Activated CD4-positive, alpha-beta T cell treated with anti-CD3 and anti-CD28 coated beads for 36 hours (primary cell): ENCODE results near the gene ITGB8. TPM values are rescaled to one million over a fixed set of nuclear protein-coding genes. Genes with fewer than 3 reads are reported as not detected.
A peak's percentile ranks its signal among the peaks of the same experiment; 100 is the strongest.
"Not testable (repeated sequence)": the region's sequence is repeated elsewhere in the genome, so short reads cannot be mapped to it uniquely, and the experiment has no call there.

Experiments
- ATAC-seq: fragments of 200-7000 bp; cut with Tn5 transposase; one replicate; pipeline ENCODE4 v1.10.0; 2021; ENCODE audit warnings: mild to moderate bottlenecking, moderate library complexity
- CTCF ChIA-PET: fragments of 350-600 bp; sonication (Branson Sonifier 250); formaldehyde crosslinking; loops from one replicate; lab custom pipeline; 2021; ENCODE audit warnings: antibody characterized with exemption; lab: Charles Lee
- POLR2A ChIA-PET: fragments of 350-600 bp; sonication (Branson Sonifier 250); formaldehyde crosslinking; loops from one replicate; lab custom pipeline; 2021; ENCODE audit warnings: antibody characterized with exemption, inconsistent platforms; lab: Charles Lee
- DNase-seq: peaks from one replicate; pipeline ENCODE4 v3.0.0-alpha.2; 2020
- H3K27ac Mint-ChIP-seq: one replicate; pipeline ENCODE4 v1.8.0; 2021; ENCODE audit warnings: mixed read lengths
- H3K27me3 Mint-ChIP-seq: one replicate; pipeline ENCODE4 v1.8.0; 2021; ENCODE audit warnings: mixed read lengths
- H3K36me3 Mint-ChIP-seq: one replicate; pipeline ENCODE4 v1.8.0; 2021; ENCODE audit warnings: low read depth, mixed read lengths
- H3K4me1 Mint-ChIP-seq: one replicate; pipeline ENCODE4 v1.8.0; 2021; ENCODE audit warnings: mixed read lengths
- H3K4me3 Mint-ChIP-seq: one replicate; pipeline ENCODE4 v1.8.0; 2021; ENCODE audit warnings: mild to moderate bottlenecking, moderate library complexity, mixed read lengths
- H3K9me3 Mint-ChIP-seq: one replicate; pipeline ENCODE4 v1.8.0; 2021; ENCODE audit warnings: low read depth, mixed read lengths
- intact Hi-C, 2 experiments: fragments of 100-400 bp; cut with DNase I in 1 of 2; cut with micrococcal nuclease in 1 of 2; formaldehyde crosslinking; loops; one replicate each; pipeline versions ENCODE4 v1.14.2 to v1.15.1; 2022 to 2024; cut with DNase I, micrococcal nuclease
- total RNA-seq, 2 experiments: library from RNA; stranded (reverse); gene quantifications; one replicate each; pipeline ENCODE4 v1.2.3, GENCODE V29; 2021

Gene ITGB8
- total RNA-seq, 2 experiments from 2014 or later, result 0.07 TPM; not detected in 1

DNA sequence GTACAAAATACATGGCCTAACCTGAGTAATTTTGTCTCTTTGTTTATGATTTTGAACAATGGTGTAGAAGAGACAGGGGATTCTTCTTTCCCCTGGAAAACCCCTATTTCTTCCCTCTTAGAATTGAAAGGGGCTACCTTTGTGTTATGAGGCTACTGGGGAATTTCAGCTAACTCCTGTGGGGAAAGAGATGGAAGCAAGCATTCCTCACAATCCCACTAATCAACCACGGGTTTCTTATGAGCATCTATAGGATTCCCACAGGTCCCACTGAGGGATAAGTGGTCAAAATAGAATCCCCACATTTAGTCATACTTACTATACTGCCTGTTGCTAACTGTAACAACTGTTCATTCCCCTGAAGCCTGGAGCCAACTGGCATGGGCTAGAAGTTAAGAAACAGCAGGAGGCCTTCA is 32.2 kb upstream of the ITGB8 start:
- ChIA-PET CTCF (no interaction called here), POLR2A (no interaction called here)
- Mint-ChIP-seq H3K4me3 (no peak overlapping the region), H3K9me3 (no peaks in the 10 kb centered on the region), H3K27ac (no peak overlapping the region), H3K27me3 (no peaks in the 10 kb centered on the region), H3K36me3 (no peaks in the 10 kb centered on the region), H3K4me1 (peaks cover 7% of the 10 kb centered on the region)
- ATAC-seq, result no peak
- intact Hi-C loops, result no loop called here
- no peak for DNase-seq

DNA sequence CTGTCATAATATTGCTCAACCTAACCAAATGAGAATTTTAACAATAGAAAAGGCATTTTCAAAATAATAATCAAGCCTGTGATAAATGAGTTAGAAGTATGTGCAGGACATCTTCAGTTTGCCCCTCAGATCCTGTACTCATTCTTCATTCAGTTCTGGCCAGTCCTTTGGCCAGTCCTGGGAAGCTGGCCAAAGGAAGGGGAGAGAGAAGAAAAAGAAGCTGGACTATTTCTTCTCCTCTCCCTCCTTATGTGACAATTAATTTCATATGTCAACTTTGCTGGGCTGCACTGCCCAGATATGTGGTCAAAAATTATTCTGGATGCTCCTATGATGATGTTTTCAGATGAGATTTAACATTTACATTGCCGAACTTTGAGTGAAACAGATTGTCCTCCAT is 31.6 kb upstream of the ITGB8 start:
- ChIA-PET CTCF (interaction anchor here (1.3 kb wide), 1 partner anchor 12 kb away, joined by 4 read pairs; no protein-coding TSS in a partner anchor), POLR2A (no interaction called here)
- H3K36me3 Mint-ChIP-seq, result no peaks in the 10 kb centered on the region
- intact Hi-C loops, result no loop called here
- ATAC-seq (no peak), DNase-seq (no peak)
- H3K9me3 Mint-ChIP-seq, result no peaks in the 10 kb centered on the region
- H3K27ac Mint-ChIP-seq, result no peak overlapping the region
- no peak overlapping the region for H3K4me3 Mint-ChIP-seq
- H3K4me1 Mint-ChIP-seq, result peaks cover 7% of the 10 kb centered on the region
- no peaks in the 10 kb centered on the region for H3K27me3 Mint-ChIP-seq

DNA sequence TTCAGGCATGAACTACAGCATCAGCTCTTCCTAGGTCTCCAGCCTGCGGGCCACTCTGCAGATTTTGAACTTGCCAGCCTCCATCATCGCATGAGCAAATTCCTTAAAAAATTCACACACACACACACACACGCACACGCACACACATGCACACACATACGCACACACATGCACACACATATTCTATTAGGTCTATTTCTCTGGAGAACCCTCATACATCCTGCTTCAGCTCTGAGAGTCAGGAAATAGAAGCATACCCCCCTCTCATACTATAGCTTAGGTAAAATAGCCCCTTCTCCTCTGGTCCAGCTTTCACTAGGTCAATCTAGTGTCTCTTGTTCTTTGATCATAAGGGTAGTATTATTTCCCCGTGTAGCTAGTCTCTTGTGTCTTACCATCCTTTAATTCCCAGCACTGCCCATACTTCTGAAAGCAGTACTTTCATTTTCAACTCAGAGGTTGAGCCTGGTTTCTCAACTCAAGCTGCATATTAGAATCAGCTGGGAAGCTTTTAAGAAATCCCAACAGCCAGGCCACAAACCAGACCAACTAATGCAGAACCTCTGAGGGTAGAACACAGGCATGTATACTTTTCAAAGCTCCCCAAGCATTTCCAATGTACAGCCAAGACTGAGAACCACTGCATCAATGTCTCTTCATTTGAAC is 30.9 kb upstream of the ITGB8 start:
- no peak for ATAC-seq
- H3K27ac Mint-ChIP-seq, result no peak overlapping the region
- H3K4me3 Mint-ChIP-seq, result no peak overlapping the region
- no peaks in the 10 kb centered on the region for H3K36me3 Mint-ChIP-seq
- intact Hi-C loops, result no loop called here
- ChIA-PET CTCF (interaction anchor here (1.2 to 1.3 kb wide), 2 partner anchors 12 to 13 kb away, joined by 3 to 4 read pairs; no protein-coding TSS in a partner anchor), POLR2A (no interaction called here)
- H3K9me3 Mint-ChIP-seq, result no peaks in the 10 kb centered on the region
- H3K4me1 Mint-ChIP-seq, result peaks cover 7% of the 10 kb centered on the region
- DNase-seq, result no peak
- no peaks in the 10 kb centered on the region for H3K27me3 Mint-ChIP-seq

DNA sequence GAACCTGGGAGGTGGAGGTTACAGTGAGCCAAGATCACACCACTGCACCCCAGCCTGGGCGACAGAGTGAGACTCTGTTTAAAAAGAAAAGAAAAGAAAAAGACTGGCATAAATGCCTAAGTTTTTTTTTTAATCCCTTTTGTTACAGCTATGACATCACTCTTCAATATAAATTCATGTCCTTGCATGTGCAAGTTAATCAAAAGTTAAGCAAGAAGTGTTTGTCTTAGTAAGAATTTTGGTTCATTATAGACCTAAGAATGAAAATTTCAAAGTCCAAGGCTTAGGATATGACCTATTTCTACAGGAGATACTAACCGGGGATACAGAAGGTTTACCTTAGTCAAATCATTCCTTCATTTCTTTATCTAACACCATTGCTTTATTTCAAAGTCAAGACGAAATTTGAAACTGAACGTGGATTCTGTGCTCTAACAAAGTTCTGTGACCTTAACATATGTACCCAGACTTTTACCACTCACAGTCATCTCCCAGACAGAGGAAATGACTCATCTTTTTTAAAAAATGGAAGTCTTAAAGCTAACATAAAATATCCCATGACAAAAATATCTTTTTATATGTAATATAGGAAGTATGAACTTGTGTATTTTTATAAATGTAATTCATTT is 29.3 kb upstream of the ITGB8 start:
- POLR2A ChIA-PET, result no interaction called here
- ATAC-seq (peak; percentile 74), DNase-seq (no peak)
- intact Hi-C loops, result no loop called here
- CTCF ChIA-PET, result interaction anchor here (0.7 kb wide), 1 partner anchor 297 kb away, joined by 3 read pairs; no protein-coding TSS in a partner anchor
- peaks cover 7% of the 10 kb centered on the region for H3K4me1 Mint-ChIP-seq
- H3K27ac Mint-ChIP-seq, result no peak overlapping the region
- no peak overlapping the region for H3K4me3 Mint-ChIP-seq
- H3K27me3 Mint-ChIP-seq, result no peaks in the 10 kb centered on the region
- no peaks in the 10 kb centered on the region for H3K36me3 Mint-ChIP-seq
- H3K9me3 Mint-ChIP-seq, result no peaks in the 10 kb centered on the region

DNA sequence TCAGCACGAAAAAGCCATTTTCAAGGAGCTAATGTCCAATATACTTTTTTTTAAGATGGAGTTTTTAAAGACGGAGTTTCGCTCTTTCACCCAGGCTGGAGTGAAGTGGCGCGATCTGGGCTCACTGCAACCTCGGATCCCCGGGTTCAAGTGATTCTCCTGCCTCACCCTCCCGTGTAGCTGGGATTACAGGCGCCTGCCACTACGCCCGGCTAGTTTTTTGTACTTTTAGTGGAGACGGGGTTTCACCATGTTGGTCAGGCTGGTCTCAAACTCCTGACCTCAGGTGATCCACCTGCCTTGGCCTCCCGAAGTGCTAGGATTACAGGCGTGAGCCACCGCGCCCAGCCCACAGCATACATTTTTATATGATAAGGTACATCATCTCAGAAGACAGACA is 28.4 kb upstream of the ITGB8 start:
- intact Hi-C loops, H3K36me3 Mint-ChIP-seq, ATAC-seq, H3K27me3 Mint-ChIP-seq, DNase-seq, H3K4me3 Mint-ChIP-seq, H3K27ac Mint-ChIP-seq, POLR2A ChIA-PET, H3K4me1 Mint-ChIP-seq, H3K9me3 Mint-ChIP-seq: not testable (repeated sequence)
- CTCF ChIA-PET, result interaction anchor here (0.6 to 0.7 kb wide), 2 partner anchors 13 to 296 kb away, joined by 3 to 6 read pairs; no protein-coding TSS in a partner anchor

DNA sequence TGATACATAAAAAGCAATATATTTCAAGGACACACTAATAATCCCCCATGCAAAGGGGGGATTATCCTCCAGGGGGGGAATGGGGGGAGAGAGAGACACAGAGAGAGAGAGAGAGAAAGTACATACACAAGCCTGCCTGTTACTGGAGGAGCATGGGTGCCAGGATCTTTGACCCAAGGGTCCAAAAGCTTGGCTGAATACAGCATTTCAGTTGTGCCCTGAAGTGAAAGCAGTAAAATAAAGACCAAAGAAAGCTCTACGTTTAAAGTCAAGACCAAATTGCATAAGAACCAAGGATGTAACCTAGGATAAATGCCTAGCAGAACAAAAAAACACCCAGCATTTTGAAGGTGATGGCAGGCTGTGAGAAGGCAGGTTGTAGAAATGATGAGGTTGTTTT is 27.8 kb upstream of the ITGB8 start:
- POLR2A ChIA-PET, result no interaction called here
- intact Hi-C loops, result no loop called here

DNA sequence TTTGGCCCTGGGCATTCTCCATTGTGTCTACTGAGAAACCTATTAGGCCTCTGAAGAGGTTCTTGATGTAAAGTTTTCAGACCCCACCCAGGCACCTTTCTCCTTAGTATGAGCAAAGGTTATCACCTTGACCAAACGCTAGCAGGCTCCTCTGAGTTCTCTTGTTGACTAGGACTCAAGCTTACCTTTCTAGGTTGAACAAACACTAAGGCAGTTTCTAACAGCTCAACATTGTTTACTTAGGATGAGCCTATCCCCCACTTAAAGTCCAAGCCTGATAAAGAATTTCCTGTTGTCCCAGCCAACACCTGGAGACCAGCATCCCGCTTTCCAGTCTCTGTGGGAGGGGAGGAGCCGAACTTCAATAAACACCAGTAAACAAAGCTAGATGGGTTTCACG is 26.3 kb upstream of the ITGB8 start:
- CTCF ChIA-PET, result no interaction called here

More for the DNA sequence above, 27.8 kb upstream of the ITGB8 start:
- no peak overlapping the region for H3K4me3 Mint-ChIP-seq
- ATAC-seq (no peak), DNase-seq (no peak)
- no peaks in the 10 kb centered on the region for H3K27me3 Mint-ChIP-seq
- H3K36me3 Mint-ChIP-seq, result no peaks in the 10 kb centered on the region
- H3K4me1 Mint-ChIP-seq, result peaks cover 7% of the 10 kb centered on the region
- no peaks in the 10 kb centered on the region for H3K9me3 Mint-ChIP-seq
- CTCF ChIA-PET, result interaction anchor here (0.6 to 0.9 kb wide), 2 partner anchors 29 to 43 kb away, joined by 3 read pairs; no protein-coding TSS in a partner anchor
- no peak overlapping the region for H3K27ac Mint-ChIP-seq

DNA sequence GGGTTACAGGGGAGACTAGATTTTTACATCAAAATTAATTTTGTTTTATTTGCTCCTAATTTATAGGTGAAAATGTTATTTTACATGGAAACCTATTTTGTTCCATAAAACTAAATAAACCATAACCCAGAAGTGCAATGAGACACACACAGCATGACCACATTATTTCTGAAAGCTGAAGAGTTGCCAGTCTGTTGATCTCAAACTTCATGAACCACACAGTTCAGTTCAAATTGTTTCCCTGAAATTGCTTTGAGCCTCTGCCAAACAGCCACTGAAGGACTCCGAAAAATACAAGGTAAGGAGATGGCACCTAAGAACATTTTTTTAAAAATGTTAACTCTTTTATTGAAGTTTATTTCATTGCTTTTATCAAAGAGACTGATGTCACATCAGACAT is 25.0 kb upstream of the ITGB8 start:
- DNase-seq, result no peak
- H3K36me3 Mint-ChIP-seq, result no peaks in the 10 kb centered on the region
- intact Hi-C loops, result loop anchor here in 1 of 2 experiments (5.0 kb wide), 1 partner anchor 323 kb away; no protein-coding TSS in a partner anchor
- CTCF ChIA-PET, result no interaction called here
- no peaks in the 10 kb centered on the region for H3K9me3 Mint-ChIP-seq
- POLR2A ChIA-PET, result no interaction called here
- no peak overlapping the region for H3K4me3 Mint-ChIP-seq
- no peak overlapping the region for H3K27ac Mint-ChIP-seq
- no peaks in the 10 kb centered on the region for H3K27me3 Mint-ChIP-seq
- ATAC-seq, result no peak
- H3K4me1 Mint-ChIP-seq, result peaks cover 3% of the 10 kb centered on the region

More for the DNA sequence above, 26.3 kb upstream of the ITGB8 start:
- Mint-ChIP-seq H3K4me3 (no peak overlapping the region), H3K27me3 (no peaks in the 10 kb centered on the region), H3K36me3 (no peaks in the 10 kb centered on the region), H3K27ac (no peak overlapping the region), H3K9me3 (no peaks in the 10 kb centered on the region), H3K4me1 (peaks cover 7% of the 10 kb centered on the region)
- POLR2A ChIA-PET, result no interaction called here
- DNase-seq (no peak), ATAC-seq (no peak)
- intact Hi-C loops, result no loop called here

DNA sequence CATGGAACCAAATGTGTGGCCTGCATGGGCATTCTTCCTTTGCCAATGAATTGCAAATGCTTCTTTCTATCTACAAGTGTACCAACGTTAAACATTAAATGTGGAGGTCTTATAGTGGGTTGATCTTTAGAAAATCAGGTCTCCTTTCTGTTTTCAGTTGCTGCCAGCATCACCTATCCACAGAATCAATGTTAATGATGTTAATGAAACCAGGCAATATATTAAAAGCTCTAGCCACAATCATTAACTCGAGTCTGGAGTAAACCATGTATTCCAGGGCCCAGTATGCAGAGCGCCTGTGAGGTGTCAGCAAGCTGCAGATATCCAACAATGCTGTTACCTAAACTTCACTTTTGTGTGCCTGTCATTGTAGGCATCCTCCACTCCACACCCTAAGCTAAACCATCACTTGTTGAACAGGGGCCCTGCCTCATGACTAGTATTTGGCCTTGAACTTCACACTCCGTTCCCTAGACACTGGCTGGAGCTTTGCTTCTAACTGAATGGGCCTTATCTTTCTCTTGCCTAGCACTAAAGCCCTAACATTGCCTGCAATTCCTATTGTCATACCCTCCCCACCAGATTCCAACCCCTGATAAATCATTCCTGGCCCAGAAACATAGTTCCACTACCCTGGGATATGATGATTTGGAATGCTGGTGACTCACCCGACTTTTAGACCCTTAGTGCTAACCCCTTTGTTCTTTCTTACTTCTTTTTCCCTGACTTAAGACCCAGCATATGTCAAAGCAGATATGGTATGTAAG is 24.3 kb upstream of the ITGB8 start:
- ChIA-PET CTCF (no interaction called here), POLR2A (no interaction called here)
- H3K36me3 Mint-ChIP-seq, result no peaks in the 10 kb centered on the region
- peaks cover 2% of the 10 kb centered on the region for H3K4me1 Mint-ChIP-seq
- no peak overlapping the region for H3K4me3 Mint-ChIP-seq
- no peak for DNase-seq
- H3K9me3 Mint-ChIP-seq, result no peaks in the 10 kb centered on the region
- intact Hi-C loops, result loop anchor here in 1 of 2 experiments (5.0 kb wide), 1 partner anchor 324 kb away; no protein-coding TSS in a partner anchor
- ATAC-seq, result no peak
- H3K27ac Mint-ChIP-seq, result no peak overlapping the region
- no peaks in the 10 kb centered on the region for H3K27me3 Mint-ChIP-seq

DNA sequence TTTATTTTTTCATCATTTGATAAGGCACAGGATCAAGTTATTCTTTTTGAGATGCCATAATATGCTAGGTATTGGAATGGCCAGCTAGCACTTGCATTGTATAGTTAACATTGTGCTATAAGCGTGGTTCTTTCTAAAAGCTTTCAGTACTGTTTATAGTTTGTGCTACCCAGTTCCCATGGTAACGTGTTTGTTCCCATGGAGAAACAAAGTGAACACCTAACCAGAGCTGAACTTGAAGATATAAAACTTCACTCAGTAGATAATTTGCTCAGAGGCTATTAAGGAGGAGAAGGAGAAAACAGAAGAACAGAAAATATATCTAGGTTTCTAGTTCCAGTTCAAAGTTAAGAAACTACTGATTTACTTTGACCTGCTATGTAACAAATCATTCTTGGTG is 23.6 kb upstream of the ITGB8 start:
- H3K4me3 Mint-ChIP-seq, result no peak overlapping the region
- POLR2A ChIA-PET, result no interaction called here
- DNase-seq, result no peak
- H3K27me3 Mint-ChIP-seq, result no peaks in the 10 kb centered on the region
- CTCF ChIA-PET, result no interaction called here
- no peak overlapping the region for H3K27ac Mint-ChIP-seq
- no peaks in the 10 kb centered on the region for H3K9me3 Mint-ChIP-seq
- H3K4me1 Mint-ChIP-seq, result no peaks in the 10 kb centered on the region
- intact Hi-C loops, result loop anchor here in 1 of 2 experiments (5.0 kb wide), 1 partner anchor 325 kb away; no protein-coding TSS in a partner anchor
- H3K36me3 Mint-ChIP-seq, result no peaks in the 10 kb centered on the region
- ATAC-seq, result no peak

DNA sequence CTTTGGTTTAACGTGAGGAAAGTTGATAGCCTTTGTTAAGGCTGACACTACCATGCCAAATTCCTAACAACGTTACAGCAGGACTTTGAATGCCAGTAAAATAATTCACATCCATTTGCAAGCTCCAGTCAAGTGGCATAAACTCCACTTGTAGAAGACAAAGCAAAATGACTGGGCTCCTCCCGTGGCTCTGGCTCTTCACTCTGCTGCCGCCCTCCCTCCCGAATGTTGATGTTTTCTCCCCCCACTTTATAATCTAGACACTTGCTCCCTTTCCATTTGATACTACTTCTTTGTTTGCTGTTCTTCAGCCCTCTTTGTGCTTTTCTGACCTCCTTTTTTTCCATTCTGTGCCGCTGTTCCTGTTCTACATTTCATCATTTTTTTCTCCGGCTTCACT is 22.8 kb upstream of the ITGB8 start:
- no peak overlapping the region for H3K4me3 Mint-ChIP-seq
- no peaks in the 10 kb centered on the region for H3K36me3 Mint-ChIP-seq
- DNase-seq (no peak), ATAC-seq (no peak)
- H3K4me1 Mint-ChIP-seq, result no peaks in the 10 kb centered on the region
- intact Hi-C loops, result loop anchor here in 1 of 2 experiments (5.0 kb wide), 1 partner anchor 326 kb away; no protein-coding TSS in a partner anchor
- POLR2A ChIA-PET, result no interaction called here
- H3K27ac Mint-ChIP-seq, result no peak overlapping the region
- H3K27me3 Mint-ChIP-seq, result no peaks in the 10 kb centered on the region
- H3K9me3 Mint-ChIP-seq, result no peaks in the 10 kb centered on the region
- CTCF ChIA-PET, result no interaction called here
